Liver (tissue), 9 donors: ENCODE measurements around the gene TMEM255A. TPM values are rescaled to one million over a fixed set of nuclear protein-coding genes. Genes with fewer than 3 reads are reported as not detected.

ENCODE experiments used
- DNase-seq: peaks from one replicate; pipeline ENCODE4 v3.0.0-alpha.2; 2017; ENCODE audit warnings: low spot score
- H3K27ac ChIP-seq, 2 donors: one replicate each; pipeline ENCODE4 v1.7.0; 2013; ENCODE audit warnings: inconsistent platforms in 2 of 2, low read length in 2 of 2, control low read depth in 1 of 2, low read depth in 1 of 2, mild to moderate bottlenecking in 1 of 2
- H3K27me3 ChIP-seq, 4 donors: one replicate each; pipeline versions ENCODE4 v1.6.1 to v1.7.0; 2013; ENCODE audit warnings: low read length in 3 of 4, inconsistent platforms in 1 of 4, mild to moderate bottlenecking in 1 of 4, moderate library complexity in 1 of 4; ENCODE audit not compliant: control insufficient read depth in 4 of 4, insufficient read depth in 4 of 4
- H3K36me3 ChIP-seq, 4 donors: one replicate each; pipeline versions ENCODE4 v1.6.1 to v1.7.0; 2013; ENCODE audit warnings: low read length in 3 of 4, mild to moderate bottlenecking in 3 of 4, low read depth in 1 of 4, moderate library complexity in 1 of 4; ENCODE audit not compliant: control insufficient read depth in 4 of 4, insufficient read depth in 3 of 4
- H3K4me1 ChIP-seq, 4 donors: one replicate each; pipeline versions ENCODE4 v1.6.1 to v1.7.0; 2013; ENCODE audit warnings: low read length in 3 of 4, mild to moderate bottlenecking in 3 of 4, moderate library complexity in 1 of 4; ENCODE audit not compliant: control insufficient read depth in 4 of 4, insufficient read depth in 4 of 4
- H3K4me3 ChIP-seq, 3 donors: one replicate each; pipeline versions ENCODE4 v1.6.1 to v1.7.0; 2013; ENCODE audit warnings: low read length in 3 of 3, control low read depth in 1 of 3, low read depth in 1 of 3, mild to moderate bottlenecking in 1 of 3
- H3K9ac ChIP-seq, 2 donors: one replicate each; pipeline ENCODE4 v1.7.0; 2013; ENCODE audit warnings: low read length in 2 of 2, mild to moderate bottlenecking in 2 of 2, moderate library complexity in 2 of 2, control low read depth in 1 of 2, low read depth in 1 of 2
- H3K9me3 ChIP-seq, 4 donors: one replicate each; pipeline versions ENCODE4 v1.6.1 to v1.7.0; 2013; ENCODE audit warnings: low read length in 3 of 4; ENCODE audit not compliant: control insufficient read depth in 4 of 4
- ATF3 ChIP-seq: IDR thresholded peaks from 2 replicates; pipeline ENCODE4 v1.6.1; 2016; ENCODE audit warnings: antibody characterized with exemption
- CTCF ChIP-seq: fragments of 150-350 bp; IDR thresholded peaks from 2 replicates; pipeline ENCODE4 v1.5.1; 2017; ENCODE audit warnings: improper control_type of control experiment, low read depth, low read length; ENCODE audit not compliant: missing input control
- EGR1 ChIP-seq, 2 donors: IDR thresholded peaks; 2 replicates each; pipeline ENCODE4 v1.6.1; 2016 to 2018; ENCODE audit warnings: antibody characterized with exemption in 2 of 2, low read depth in 2 of 2
- FOXA1 ChIP-seq: IDR thresholded peaks from 2 replicates; pipeline ENCODE4 v1.6.1; 2016; ENCODE audit warnings: antibody characterized with exemption
- FOXA2 ChIP-seq: IDR thresholded peaks from 2 replicates; pipeline ENCODE4 v1.6.1; 2016; ENCODE audit warnings: antibody characterized with exemption
- GABPA ChIP-seq, 2 donors: IDR thresholded peaks in 1 of 2; conservative IDR thresholded peaks in 1 of 2; 2 replicates each; pipeline ENCODE4 v1.6.1; 2016; ENCODE audit warnings: antibody characterized with exemption in 2 of 2, mild to moderate bottlenecking in 1 of 2, moderate library complexity in 1 of 2
- HNF4A ChIP-seq, 2 donors: conservative IDR thresholded peaks; 2 replicates each; pipeline ENCODE4 v1.6.1; 2016; ENCODE audit warnings: antibody characterized with exemption in 2 of 2, mild to moderate bottlenecking in 2 of 2
- HNF4G ChIP-seq: IDR thresholded peaks from 2 replicates; pipeline ENCODE4 v1.6.1; 2016; ENCODE audit warnings: antibody characterized with exemption
- JUND ChIP-seq, 2 donors: IDR thresholded peaks; 2 replicates each; pipeline ENCODE4 v1.6.1; 2016; ENCODE audit warnings: antibody characterized with exemption in 2 of 2
- MAX ChIP-seq: IDR thresholded peaks from 2 replicates; pipeline ENCODE4 v1.6.1; 2016; ENCODE audit warnings: antibody characterized with exemption
- NR2F2 ChIP-seq: IDR thresholded peaks from 2 replicates; pipeline ENCODE4 v1.6.1; 2016; ENCODE audit warnings: antibody characterized with exemption
- RAD21 ChIP-seq, 2 donors: IDR thresholded peaks; 2 replicates each; pipeline ENCODE4 v1.6.1; 2016; ENCODE audit warnings: antibody characterized with exemption in 2 of 2, mild to moderate bottlenecking in 2 of 2
- RXRA ChIP-seq, 2 donors: IDR thresholded peaks; 2 replicates each; pipeline ENCODE4 v1.6.1; 2017 to 2018; ENCODE audit warnings: antibody characterized with exemption in 2 of 2, mild to moderate bottlenecking in 1 of 2
- SP1 ChIP-seq: IDR thresholded peaks from 2 replicates; pipeline ENCODE4 v1.6.1; 2018; ENCODE audit warnings: antibody characterized with exemption, mild to moderate bottlenecking
- TAF1 ChIP-seq: conservative IDR thresholded peaks from 2 replicates; pipeline ENCODE4 v1.6.1; 2016; ENCODE audit warnings: antibody characterized with exemption, mild to moderate bottlenecking
- YY1 ChIP-seq: IDR thresholded peaks from 2 replicates; pipeline ENCODE4 v1.6.1; 2016; ENCODE audit warnings: antibody characterized with exemption, mild to moderate bottlenecking
- ZBTB33 ChIP-seq: IDR thresholded peaks from 2 replicates; pipeline ENCODE4 v1.6.1; 2016; ENCODE audit warnings: antibody characterized with exemption
- WGBS: extraction: QIAGEN DNeasy Blood & Tissue Kit; methylation state at CpG from one replicate; pipeline ENCODE4 v1.1.7; 2013; 5-methylcytosine and 5-hydroxymethylcytosine counted together
- polyA plus RNA-seq, 2 donors: library from polyadenylated mRNA; stranded (reverse) in 1 of 2; unstranded in 1 of 2; fragments of 200-250 nt in 1 of 2; fragments of >200 nt in 1 of 2; fragmentation: Nextera tagmentation in 1 of 2; extraction: Ambion mirVana in 1 of 2; gene quantifications; one replicate each; pipeline versions ENCODE4 v1.2.1 to v1.2.3, GENCODE V29; 2013 to 2015
- total RNA-seq, 2 donors: library from RNA; depleted of rRNA; stranded (reverse); fragments of >200 nt; gene quantifications; one replicate each; pipeline ENCODE4 v1.2.3, GENCODE V29; 2014
- donor health status: healthy.
- donor health status: healthy.
- donor health status: healthy.
- donor health status: healthy.
- donor health status: healthy.

TMEM255A gene
- total and polyA plus RNA-seq, 4 donors = 0.08 TPM; not detected in 3

- no peaks in the 10 kb centered on the region for H3K9me3 ChIP-seq
- H3K4me1 ChIP-seq = no peaks in the 10 kb centered on the region
- H3K36me3 ChIP-seq = no peaks in the 10 kb centered on the region
- WGBS = 74% methylated on average over 3 of the region's 3 CpGs
- DNase-seq = no peak
- TF ChIP-seq FOXA1 (no peak), HNF4G (no peak), RXRA (IDR thresholded peaks at IDR 0.05) (no peak), GABPA (IDR thresholded peaks at IDR 0.05 in 1 of 2, conservative IDR thresholded peaks at IDR 0.05 in 1 of 2) (no peak), ATF3 (no peak), YY1 (no peak), NR2F2 (no peak), SP1 (no peak), FOXA2 (no peak), HNF4A (conservative IDR thresholded peaks at IDR 0.05) (no peak), CTCF (no peak), ZBTB33 (no peak), MAX (no peak)
- no peaks in the 10 kb centered on the region for H3K27me3 ChIP-seq
- no peak overlapping the region for H3K4me3 ChIP-seq
- H3K9ac ChIP-seq = no peak overlapping the region
- H3K27ac ChIP-seq = no peak overlapping the region
Observed at GRCh38 chrX:120260369-120260768, 50.9 kb downstream of the TMEM255A start.

GRCh38 chrX:120253784-120254183, 57.5 kb downstream of the TMEM255A start:
- WGBS = 95% methylated on average over 6 of the region's 6 CpGs
- H3K36me3 ChIP-seq = peaks cover 0 to 11% (median 6%) of the 10 kb centered on the region in 4 donors

More at GRCh38 chrX:120253784-120254183, 57.5 kb downstream of the TMEM255A start:
- Histone ChIP-seq H3K27me3 (no peaks in the 10 kb centered on the region), H3K4me3 (no peak overlapping the region), H3K9me3 (no peaks in the 10 kb centered on the region), H3K9ac (no peak overlapping the region), H3K27ac (no peak overlapping the region), H3K4me1 (peaks cover 0 to 3% (median 0%) of the 10 kb centered on the region in 4 donors)
- TF ChIP-seq ZBTB33 (no peak), JUND (IDR thresholded peaks at IDR 0.05) (no peak), EGR1 (IDR thresholded peaks at IDR 0.05; ENCODE audit: low read depth in 2 of 2) (no peak), CTCF (no peak), HNF4A (conservative IDR thresholded peaks at IDR 0.05) (no peak), TAF1 (no peak), RAD21 (IDR thresholded peaks at IDR 0.05) (no peak), GABPA (IDR thresholded peaks at IDR 0.05 in 1 of 2, conservative IDR thresholded peaks at IDR 0.05 in 1 of 2) (no peak), ATF3 (no peak)
- no peak for DNase-seq
